Fibroblast of lung (primary cell): ENCODE results near the gene ZNF154.

Experiments used
- EZH2 ChIP-seq: IDR thresholded peaks from 2 replicates; pipeline ENCODE4 v1.5.1; 2012; ENCODE audit warnings: low read length, control low read depth, mild to moderate bottlenecking; ENCODE audit errors: missing control alignments
- TF ChIP-seq, protein P1 (sequence below), 2 donors: IDR thresholded peaks in 1 of 2; conservative IDR thresholded peaks in 1 of 2; 1 replicate in 1 of 2; 2 replicates in 1 of 2; pipeline ENCODE4 v1.5.1; 2011 to 2012; ENCODE audit warnings: low read length in 2 of 2, control low read depth in 1 of 2, inconsistent platforms in 1 of 2, low read depth in 1 of 2, mild to moderate bottlenecking in 1 of 2

DNA sequence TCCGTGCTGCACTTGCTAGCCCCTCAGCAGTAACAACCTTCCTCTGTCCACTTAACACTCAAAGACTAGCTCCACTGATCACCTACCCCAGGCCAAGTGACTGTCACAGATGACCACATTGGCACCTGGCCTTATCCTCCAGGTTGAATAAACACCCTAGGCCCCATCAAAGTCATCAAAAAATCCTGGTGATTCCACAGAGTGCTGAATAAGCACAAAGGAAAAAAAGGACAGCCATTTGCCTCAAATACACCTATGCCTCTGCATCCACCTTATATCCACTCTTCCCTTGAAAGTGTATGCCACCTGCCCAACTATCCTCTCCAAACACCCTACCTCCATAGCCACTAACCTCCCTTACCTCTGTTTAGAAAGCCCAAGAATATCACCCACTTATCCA is 2.7 kb downstream of the ZNF154 start:
- TF ChIP-seq, protein P1, sequence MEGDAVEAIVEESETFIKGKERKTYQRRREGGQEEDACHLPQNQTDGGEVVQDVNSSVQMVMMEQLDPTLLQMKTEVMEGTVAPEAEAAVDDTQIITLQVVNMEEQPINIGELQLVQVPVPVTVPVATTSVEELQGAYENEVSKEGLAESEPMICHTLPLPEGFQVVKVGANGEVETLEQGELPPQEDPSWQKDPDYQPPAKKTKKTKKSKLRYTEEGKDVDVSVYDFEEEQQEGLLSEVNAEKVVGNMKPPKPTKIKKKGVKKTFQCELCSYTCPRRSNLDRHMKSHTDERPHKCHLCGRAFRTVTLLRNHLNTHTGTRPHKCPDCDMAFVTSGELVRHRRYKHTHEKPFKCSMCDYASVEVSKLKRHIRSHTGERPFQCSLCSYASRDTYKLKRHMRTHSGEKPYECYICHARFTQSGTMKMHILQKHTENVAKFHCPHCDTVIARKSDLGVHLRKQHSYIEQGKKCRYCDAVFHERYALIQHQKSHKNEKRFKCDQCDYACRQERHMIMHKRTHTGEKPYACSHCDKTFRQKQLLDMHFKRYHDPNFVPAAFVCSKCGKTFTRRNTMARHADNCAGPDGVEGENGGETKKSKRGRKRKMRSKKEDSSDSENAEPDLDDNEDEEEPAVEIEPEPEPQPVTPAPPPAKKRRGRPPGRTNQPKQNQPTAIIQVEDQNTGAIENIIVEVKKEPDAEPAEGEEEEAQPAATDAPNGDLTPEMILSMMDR (conservative IDR thresholded peaks at IDR 0.05 in 1 of 2, IDR thresholded peaks at IDR 0.05 in 1 of 2; ENCODE audit: low read depth in 1 of 2, low read length in 2 of 2) = no peak
- no peak for TF ChIP-seq EZH2
